ENCODE results near the gene PAX5.

PAX5 gene

GRCh38 chr9:36985769-36986467 lies 48.1 kb downstream of the PAX5 start:
- DNase-seq: no peak

GRCh38 chr9:36985061-36985768 lies 48.9 kb downstream of the PAX5 start:
- DNase-seq: no peak

- DNase-seq: peak; percentile 74
These were observed 53.7 kb downstream of the PAX5 start for GRCh38 chr9:36980148-36980974.

DNA sequence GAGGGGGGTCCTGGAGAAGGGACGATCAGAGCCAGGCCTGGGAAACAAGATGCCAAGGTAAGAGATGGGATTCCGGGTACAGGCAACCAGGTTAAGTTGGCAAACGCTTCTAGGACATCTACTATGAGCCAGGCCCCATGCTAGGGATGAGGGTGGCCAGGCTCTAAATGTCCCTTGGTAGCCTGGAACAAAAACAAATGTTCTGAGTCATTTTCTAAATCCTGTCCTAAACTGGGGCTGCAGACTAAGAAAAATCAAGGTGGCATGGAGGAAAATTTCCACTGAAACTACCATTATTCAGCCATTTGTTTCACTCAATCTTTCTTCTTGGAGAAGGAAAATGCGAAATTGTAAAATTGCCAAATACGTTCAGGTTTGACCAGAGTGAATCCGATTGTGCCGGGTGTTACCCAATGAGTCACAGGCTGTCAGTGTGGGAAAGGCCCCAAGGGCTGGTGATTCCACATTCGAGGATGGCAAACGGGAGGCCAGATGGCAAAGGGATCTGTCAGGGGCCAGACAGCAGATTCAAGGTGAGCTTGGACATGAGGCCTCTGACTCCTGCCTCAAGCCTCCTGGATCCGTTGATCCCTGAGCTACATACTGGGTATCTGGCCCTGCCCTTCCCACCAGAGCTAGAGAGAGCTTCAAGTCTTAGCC lies 57.6 kb downstream of the PAX5 start:
- no peak for DNase-seq

GRCh38 chr9:36974731-36975130 lies 59.3 kb downstream of the PAX5 start:
- no peak for DNase-seq

GRCh38 chr9:36971935-36972488 lies 62.1 kb downstream of the PAX5 start:
- DNase-seq: no peak

DNA sequence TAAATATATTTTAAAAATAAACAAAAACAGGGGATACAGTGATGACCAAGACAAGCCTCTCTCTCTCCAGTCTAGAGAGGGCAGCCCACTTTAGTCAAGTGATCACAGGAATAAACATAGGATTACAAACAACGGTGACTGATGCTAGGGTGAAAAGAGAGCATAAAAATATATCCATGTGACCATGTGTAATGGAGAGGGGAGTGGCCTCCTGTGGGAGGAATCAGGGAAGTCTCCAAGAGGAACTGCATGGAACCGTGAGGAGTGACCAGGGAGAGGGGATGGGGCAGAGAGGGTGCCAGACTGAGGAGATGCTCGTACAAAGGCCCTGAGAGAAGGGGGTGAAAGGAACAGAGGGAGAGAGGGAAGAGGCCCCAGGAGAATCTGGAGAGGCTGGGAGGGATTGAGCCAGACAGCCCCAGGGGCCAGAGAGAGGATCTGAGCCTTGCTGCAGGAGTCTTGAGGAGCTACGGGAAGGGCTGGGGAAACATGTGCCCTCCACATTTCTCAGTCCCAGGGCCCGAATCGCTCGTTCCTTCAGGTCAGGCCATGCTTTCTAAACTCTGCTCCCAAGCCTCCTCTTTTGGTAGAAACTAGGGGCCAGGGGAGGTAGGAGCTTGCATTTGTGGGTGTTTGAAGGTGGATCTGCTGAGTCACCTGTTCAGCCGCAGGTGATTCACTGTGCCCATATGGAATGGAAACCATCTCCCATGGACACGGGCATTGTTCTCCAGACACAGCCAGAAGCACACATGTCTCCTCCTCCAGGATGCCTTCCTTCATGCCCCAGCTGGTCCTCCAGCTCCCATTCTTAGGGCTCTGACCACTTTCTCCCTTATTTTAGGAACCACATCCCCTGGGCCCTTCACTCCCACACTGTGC lies 63.8 kb downstream of the PAX5 start:
- DNase-seq: no peak

- DNase-seq: no peak
These were observed 64.8 kb downstream of the PAX5 start for GRCh38 chr9:36969216-36969771.

- no peak for DNase-seq
These were observed 65.4 kb downstream of the PAX5 start for GRCh38 chr9:36968574-36969215.

GRCh38 chr9:36967997-36968396 lies 66.1 kb downstream of the PAX5 start:
- no peak for DNase-seq

DNA sequence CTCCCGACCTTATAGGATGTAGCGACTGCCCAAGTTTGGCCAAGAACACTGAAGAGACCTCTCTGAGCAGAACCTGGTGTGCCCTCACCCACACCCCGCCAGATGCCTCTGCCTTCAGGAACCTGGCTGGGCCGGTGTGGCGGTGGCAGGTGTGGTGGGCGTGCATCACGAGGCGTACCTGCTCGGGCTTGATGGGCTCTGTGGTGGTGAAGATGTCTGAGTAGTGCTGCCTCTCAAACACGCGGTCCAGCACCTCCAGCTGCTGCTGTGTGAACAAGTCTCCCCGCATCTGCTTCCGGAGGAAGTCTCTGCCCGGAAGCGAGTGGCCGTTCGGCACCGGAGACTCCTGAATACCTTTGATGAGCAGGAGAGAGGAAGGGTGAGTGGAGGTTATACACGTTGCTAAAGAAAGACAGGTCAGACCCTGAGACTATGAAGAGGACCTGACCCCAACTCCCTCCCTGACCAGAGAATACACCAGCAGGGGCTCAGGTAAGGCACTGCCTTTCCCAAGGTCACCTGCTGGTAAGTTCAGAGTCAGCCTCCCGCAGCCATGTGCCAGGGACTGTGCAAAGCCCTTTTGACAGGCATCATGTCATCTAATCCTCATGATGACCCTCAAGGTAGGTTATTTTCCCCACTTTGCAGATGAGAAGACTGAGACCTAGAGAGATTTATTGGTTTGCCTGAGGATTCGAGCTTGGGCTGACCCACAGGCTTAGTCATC lies 67.5 kb downstream of the PAX5 start:
- no peak for DNase-seq

GRCh38 chr9:36964791-36965190 lies 69.3 kb downstream of the PAX5 start:
- no peak for DNase-seq

DNA sequence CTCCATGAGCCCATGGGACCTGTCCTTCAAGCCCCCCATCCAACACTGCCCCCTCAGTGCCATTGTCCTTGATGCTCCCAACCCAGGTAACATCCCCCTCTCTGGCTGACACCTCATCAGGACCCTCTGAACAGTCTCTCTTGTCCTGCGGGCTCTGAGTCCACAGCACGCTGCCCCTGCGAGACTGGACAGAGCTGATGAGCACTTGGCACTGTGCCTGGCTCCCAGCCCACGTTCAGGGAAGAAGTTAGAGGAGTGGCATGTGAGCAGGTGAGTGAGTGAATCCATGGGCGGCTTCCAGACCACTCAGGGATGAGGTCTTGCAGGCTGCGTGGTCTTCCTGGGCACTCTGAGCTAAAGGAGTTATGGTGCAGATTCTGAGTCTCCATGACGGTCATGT lies 70.7 kb downstream of the PAX5 start:
- DNase-seq: no peak

- no peak for DNase-seq
These were observed 71.4 kb downstream of the PAX5 start for GRCh38 chr9:36962691-36963090.

DNA sequence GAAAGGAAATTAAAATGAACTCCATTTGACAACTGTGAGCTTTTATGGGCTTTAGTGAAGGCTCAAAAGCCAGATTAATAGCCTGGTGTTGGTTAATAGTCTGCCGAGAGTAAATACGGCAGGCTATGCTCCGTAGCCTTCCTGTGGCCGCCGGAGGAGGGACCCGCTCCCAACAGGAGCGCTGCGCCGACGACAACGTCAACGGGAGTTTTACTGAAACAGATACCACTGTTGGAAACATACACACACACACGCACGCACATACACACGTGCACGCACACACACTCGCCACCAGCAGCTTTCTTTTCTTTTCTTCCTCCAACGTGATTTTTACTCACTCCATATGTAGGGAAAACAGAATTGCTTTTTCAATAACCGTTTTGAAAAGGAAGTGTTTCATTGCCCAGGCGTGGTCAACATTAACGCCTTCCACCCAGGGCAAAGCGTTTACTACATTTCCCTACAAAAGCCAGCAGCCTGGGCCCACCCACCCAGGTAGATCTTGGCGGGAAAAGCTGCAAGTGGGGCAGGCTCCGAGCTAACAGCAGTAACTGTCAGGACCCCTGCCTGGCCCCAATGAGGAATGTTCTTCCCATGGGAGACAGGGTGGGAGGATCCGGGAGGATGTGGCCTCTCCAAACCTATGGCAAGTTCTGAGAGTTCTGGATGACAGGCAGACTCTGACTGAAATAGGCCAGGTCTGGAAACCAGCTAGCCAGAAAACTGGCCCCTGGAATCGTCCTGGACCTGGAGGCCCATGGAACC lies 72.3 kb downstream of the PAX5 start:
- no peak for DNase-seq

- no peak for DNase-seq
These were observed 73.0 kb downstream of the PAX5 start for GRCh38 chr9:36961051-36961450.

DNA sequence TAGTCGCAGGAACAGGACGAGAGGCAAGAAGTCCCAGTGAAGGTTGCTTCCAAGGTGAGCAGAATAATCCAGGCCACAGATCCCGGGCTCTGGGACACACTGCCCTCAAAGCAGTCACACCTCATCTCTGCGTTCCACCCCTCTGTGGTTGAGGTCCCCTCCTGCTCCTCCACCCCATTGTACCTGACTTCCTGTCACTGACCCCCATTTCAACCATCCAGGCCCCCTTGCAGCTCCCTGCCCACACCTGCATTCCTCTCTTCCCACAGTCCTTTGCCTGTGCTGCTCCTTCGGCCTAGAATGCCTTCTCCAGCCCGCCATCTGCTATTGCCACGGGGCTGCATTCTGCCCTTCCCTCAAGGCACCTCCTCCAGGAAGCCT lies 73.5 kb downstream of the PAX5 start:
- no peak for DNase-seq

- DNase-seq: no peak
These were observed 74.1 kb downstream of the PAX5 start for GRCh38 chr9:36959681-36960574.

Measured in NCI-H2107 (cell line).